Adrenal gland (tissue), 5 donors: ENCODE measurements around the gene TAF13.

Experiments
- CTCF ChIP-seq, 6 experiments: fragments of 450-650 bp in 4 of 6; fragments of 200-600 bp in 2 of 6; sonication (generic) in 1 of 6; IDR thresholded peaks; 1 replicate in 5 of 6; 2 replicates in 1 of 6; pipeline versions ENCODE4 v1.5.1 to v1.8.0; 2016 to 2021; ENCODE audit warnings: antibody characterized with exemption in 6 of 6, mild to moderate bottlenecking in 2 of 6, moderate library complexity in 1 of 6
- POLR2A ChIP-seq, 2 donors: fragments of 450-650 bp; IDR thresholded peaks; one replicate each; pipeline ENCODE4 v1.6.1; 2017; ENCODE audit warnings: antibody characterized with exemption in 2 of 2, mild to moderate bottlenecking in 2 of 2, moderate library complexity in 1 of 2
- donor health status: DM: no; HTN: no; CAD: no.

GRCh38 chr1:109120356-109120755, 44.6 kb upstream of the TAF13 start:
- TF ChIP-seq CTCF (IDR thresholded peaks at IDR 0.05) (no peak), POLR2A (IDR thresholded peaks at IDR 0.05) (no peak)
